GM12878 (cell line): Measurements from ENCODE around the gene PGF. TPM values are rescaled to one million over a fixed set of nuclear protein-coding genes. Genes with fewer than 3 reads are reported as not detected.

Source experiments
- ATAC-seq: fragments of 200-7000 bp; cut with Tn5 transposase; 3 replicates; pipeline ENCODE4 v1.9.1; 2020; ENCODE audit warnings: mild to moderate bottlenecking, moderate library complexity
- BruUV-seq: library from RNA; stranded (reverse); fragments of 400-500 nt; replicated peaks from 2 replicates; lab custom pipeline; 2021; lab: Mats Ljungman, UMichigan
- CTCF ChIA-PET: fragments of 300-600 bp; sonication (Branson Sonifier 250); formaldehyde crosslinking; extraction: SDS; loops from one replicate; lab custom pipeline; 2021; ENCODE audit warnings: inconsistent platforms; lab: Yijun Ruan, JAX
- POLR2A ChIA-PET: fragments of 350-600 bp; formaldehyde crosslinking; extraction: SDS; loops from one replicate; lab custom pipeline; 2021; ENCODE audit warnings: inconsistent platforms; lab: Charles Lee
- RAD21 ChIA-PET: fragments of 300-600 bp; sonication (Branson Sonifier 250); formaldehyde crosslinking; loops from one replicate; lab custom pipeline; 2023; ENCODE audit warnings: antibody characterized with exemption; ENCODE audit not compliant: unreplicated experiment; lab: Charles Lee
- SMC1A ChIA-PET: fragments of 300-600 bp; sonication (Branson Sonifier 250); formaldehyde crosslinking; loops from one replicate; lab custom pipeline; 2023; ENCODE audit not compliant: unreplicated experiment, uncharacterized antibody; lab: Charles Lee
- DNase-seq: peaks from one replicate; pipeline ENCODE4 v3.0.0-alpha.2; 2011; ENCODE audit warnings: low read depth, low spot score
- FAIRE-seq: peaks from 3 replicates; lab custom pipeline; 2011; peaks lifted over from hg19 to GRCh38; lab: Jason Lieb, UNC
- H2AFZ ChIP-seq: 2 replicates; pipeline ENCODE4 v1.6.0; 2011; ENCODE audit warnings: low read depth, low read length, control low read depth; ENCODE audit not compliant: control insufficient read depth
- H3K27ac ChIP-seq: 2 replicates; pipeline ENCODE4 v1.5.1; 2011; ENCODE audit warnings: control low read depth; ENCODE audit not compliant: control insufficient read depth, insufficient read depth
- H3K27me3 ChIP-seq, 2 experiments: replicated peaks in 1 of 2; 2 replicates each; pipeline versions ENCODE4 v1.6.0 to v1.6.1; 2011; ENCODE audit warnings: low read length in 1 of 2; ENCODE audit not compliant: control insufficient read depth in 2 of 2, insufficient read depth in 2 of 2
- H3K36me3 ChIP-seq, 2 experiments: 2 replicates each; pipeline ENCODE4 v1.5.1; 2011; ENCODE audit warnings: low read length in 1 of 2; ENCODE audit not compliant: control insufficient read depth in 2 of 2, insufficient read depth in 2 of 2
- H3K4me1 ChIP-seq: 2 replicates; pipeline ENCODE4 v1.6.1; 2011; ENCODE audit warnings: mild to moderate bottlenecking, low read length, moderate library complexity, mixed read lengths; ENCODE audit not compliant: control insufficient read depth, insufficient read depth
- H3K4me2 ChIP-seq: 2 replicates; pipeline ENCODE4 v1.6.0; 2011; ENCODE audit warnings: control low read depth; ENCODE audit not compliant: control insufficient read depth, insufficient read depth
- H3K4me3 ChIP-seq: fragments of 200-600 bp; sonication (generic); 2 replicates; pipeline ENCODE4 v1.5.1; 2016
- H3K79me2 ChIP-seq: 2 replicates; pipeline ENCODE4 v1.6.0; 2011; ENCODE audit warnings: low read length; ENCODE audit not compliant: control insufficient read depth, insufficient read depth
- H3K9ac ChIP-seq: 2 replicates; pipeline ENCODE4 v1.8.0; 2011; ENCODE audit warnings: low read length, control low read depth, mixed read lengths; ENCODE audit not compliant: control insufficient read depth, insufficient read depth
- H3K9me3 ChIP-seq: replicated peaks from 3 replicates; pipeline ENCODE4 v1.5.1; 2011; ENCODE audit warnings: mild to moderate bottlenecking, low read length; ENCODE audit not compliant: control insufficient read depth, insufficient read depth
- H4K20me1 ChIP-seq: 2 replicates; pipeline ENCODE4 v1.6.0; 2011; ENCODE audit not compliant: control insufficient read depth, insufficient read depth
- CUX1 ChIP-seq: IDR thresholded peaks from 2 replicates; pipeline ENCODE4 v1.6.1; 2012; ENCODE audit warnings: improper control_type of control experiment, low read depth, low read length; ENCODE audit not compliant: insufficient replicate concordance
- E4F1 ChIP-seq: fragments of 450-650 bp; IDR thresholded peaks from 2 replicates; pipeline ENCODE4 v1.6.1; 2018; ENCODE audit warnings: borderline replicate concordance, mild to moderate bottlenecking; ENCODE audit not compliant: partially characterized antibody
- IRF3 ChIP-seq: fragments of 450-650 bp; IDR thresholded peaks from 2 replicates; pipeline ENCODE4 v1.6.1; 2014; ENCODE audit warnings: mild to moderate bottlenecking
- NKRF ChIP-seq: fragments of 450-650 bp; conservative IDR thresholded peaks from 2 replicates; pipeline ENCODE4 v1.6.1; 2017; ENCODE audit warnings: mild to moderate bottlenecking, moderate library complexity
- STAT1 ChIP-seq: fragments of 450-650 bp; conservative IDR thresholded peaks from 2 replicates; pipeline ENCODE4 v1.6.1; 2014; ENCODE audit warnings: antibody characterized with exemption, mild to moderate bottlenecking
- SUZ12 ChIP-seq: fragments of 200-600 bp; sonication (generic); IDR thresholded peaks from one replicate; pipeline ENCODE4 v1.6.1; 2018; ENCODE audit warnings: antibody characterized with exemption, mild to moderate bottlenecking; ENCODE audit not compliant: unreplicated experiment
- USF1 ChIP-seq: IDR thresholded peaks from 2 replicates; pipeline ENCODE4 v1.6.1; 2011; ENCODE audit warnings: borderline replicate concordance, low read depth, mild to moderate bottlenecking, moderate library complexity, mixed read lengths, low read length; ENCODE audit not compliant: insufficient read depth; ENCODE audit errors: extremely low read length
- ZSCAN29 ChIP-seq: fragments of 450-650 bp; IDR thresholded peaks from 2 replicates; pipeline ENCODE4 v1.6.1; 2017; ENCODE audit warnings: mild to moderate bottlenecking, moderate library complexity
- WGBS: methylation state at CpG from one replicate; pipeline ENCODE4 v1.1.6; 2016; ENCODE audit warnings: low lambda C conversion rate; ENCODE audit not compliant: insufficient replicate concordance, insufficient coverage; ENCODE audit errors: missing lambda C conversion rate; 5-methylcytosine and 5-hydroxymethylcytosine counted together
- in situ Hi-C: fragments of 300-500 bp; cut with MboI; formaldehyde crosslinking; loops from 9 replicates; pipeline ENCODE4 v1.14.3; 2018; ENCODE audit warnings: mixed read lengths
- intact Hi-C: fragments of 100-400 bp; cut with micrococcal nuclease; formaldehyde crosslinking; loops from one replicate; pipeline ENCODE4 v1.14.2; 2022; ENCODE audit not compliant: unreplicated experiment
- polyA plus RNA-seq, 11 experiments: library from polyadenylated mRNA; depleted of rRNA in 4 of 11; unstranded in 6 of 11; stranded (reverse) in 5 of 11; fragments of >200 nt; fragmentation: Nextera tagmentation in 4 of 11; fragmentation: Illumina TruSeq in 1 of 11; extraction: Ambion mirVana in 4 of 11; extraction: Trizol in 1 of 11; gene quantifications; 1 replicate in 1 of 11; 2 replicates in 10 of 11; pipeline versions ENCODE4 v1.2.1 to v1.2.3, GENCODE V29; 2011 to 2016; ENCODE audit warnings: inconsistent platforms in 2 of 11, missing spikeins in 2 of 11, low read depth in 1 of 11
- total RNA-seq, 4 experiments: library from RNA; depleted of rRNA in 3 of 4; stranded (reverse); fragments of >200 nt in 3 of 4; fragmentation: Illumina TruSeq in 1 of 4; extraction: Trizol in 1 of 4; gene quantifications; 2 replicates each; pipeline versions ENCODE4 v1.2.1 to v1.2.3, GENCODE V29; 2013 to 2021

PGF gene
- total and polyA plus RNA-seq, 10 of the 15 experiments (the other 5 are each of a cell fraction or from before 2014, with no cell fraction given), result 0.11 to 5.5 (median 0.63) TPM

GRCh38 chr14:74956027-74956279 is 556 bp upstream of the PGF start (continued):
- no peak for TF ChIP-seq USF1
- no peak for TF ChIP-seq IRF3
- TF ChIP-seq E4F1, result no peak
- no peak for TF ChIP-seq SUZ12
- TF ChIP-seq STAT1, result no peak

- DNase-seq (no peak), FAIRE-seq (no peak), ATAC-seq (no peak)
- Histone ChIP-seq H3K9ac (no peak overlapping the region), H3K36me3 (no peaks in the 10 kb centered on the region), H4K20me1 (no peaks in the 10 kb centered on the region), H3K27ac (no peak overlapping the region), H3K4me1 (no peaks in the 10 kb centered on the region), H3K4me2 (peak overlapping the region; percentile 70), H3K9me3 (no peaks in the 10 kb centered on the region), H2AFZ (no peak overlapping the region), H3K79me2 (no peaks in the 10 kb centered on the region), H3K27me3 (no peaks in the 10 kb centered on the region; a peak in 2 of 4 replicates), H3K4me3 (peak overlapping the region; percentile 63)
- POLR2A ChIA-PET, result interaction anchor here (0.5 to 2.3 kb wide), 2 partner anchors 13 to 116 kb away, joined by 8 read pairs; no protein-coding TSS in a partner anchor
- in situ Hi-C loops (no loop called here), intact Hi-C loops (no loop called here)
- no TSS peak for BruUV-seq
- SMC1A ChIA-PET, result no interaction called here
- 0% methylated on average over 3 of the region's 3 CpGs for WGBS
- CTCF ChIA-PET, result interaction anchor here (0.9 to 2.0 kb wide), 3 partner anchors 9 to 133 kb away, joined by 4 to 7 read pairs (median 6); no protein-coding TSS in a partner anchor
- RAD21 ChIA-PET, result interaction anchor here (1.8 kb wide), 1 partner anchor 10 kb away, joined by 6 read pairs; no protein-coding TSS in a partner anchor
- TF ChIP-seq CUX1 (no peak), ZSCAN29 (no peak), NKRF (no peak)
Observed at GRCh38 chr14:74954947-74955228, 509 bp downstream of the PGF start.
